B cell (primary cell): ENCODE measurements around the gene NAP1L1. TPM values are rescaled to one million over a fixed set of nuclear protein-coding genes. Genes with fewer than 3 reads are reported as not detected.

ENCODE experiments used
- ATAC-seq: fragments of 200-7000 bp; cut with Tn5 transposase; one replicate; pipeline ENCODE4 v1.10.0; 2021; ENCODE audit warnings: low read depth, mild to moderate bottlenecking, moderate number of reproducible peaks, moderate library complexity
- CTCF ChIA-PET: fragments of 350-600 bp; sonication (Branson Sonifier 250); formaldehyde crosslinking; loops from one replicate; lab custom pipeline; 2021; ENCODE audit warnings: antibody characterized with exemption, inconsistent platforms; lab: Charles Lee
- POLR2A ChIA-PET: fragments of 350-600 bp; sonication (Branson Sonifier 250); formaldehyde crosslinking; loops from one replicate; lab custom pipeline; 2021; ENCODE audit warnings: antibody characterized with exemption; lab: Charles Lee
- DNase-seq: peaks from one replicate; pipeline ENCODE4 v3.0.0; 2013
- H2AFZ ChIP-seq: 2 replicates; pipeline ENCODE4 v1.6.1; 2012; ENCODE audit warnings: mild to moderate bottlenecking, low read depth, low read length; ENCODE audit not compliant: insufficient read depth, poor library complexity, severe bottlenecking
- H3K27ac ChIP-seq, 2 donors: 1 replicate in 1 of 2; 2 replicates in 1 of 2; pipeline ENCODE4 v1.5.1; 2012 to 2013; ENCODE audit warnings: low read length in 2 of 2, mild to moderate bottlenecking in 2 of 2, moderate library complexity in 1 of 2
- H3K27me3 ChIP-seq, 4 experiments: fragments of 200-600 bp in 1 of 4; sonication (generic) in 1 of 4; replicated peaks in 1 of 4; 1 replicate in 2 of 4; 2 replicates in 2 of 4; pipeline versions ENCODE4 v1.6.1 to v1.7.0; 2013 to 2016; ENCODE audit warnings: low read length in 3 of 4, mild to moderate bottlenecking in 2 of 4, mixed read lengths in 1 of 4, moderate library complexity in 1 of 4; ENCODE audit not compliant: insufficient read depth in 4 of 4, control insufficient read depth in 3 of 4; ENCODE audit errors: control extremely low read depth in 1 of 4
- H3K36me3 ChIP-seq, 2 experiments: replicated peaks in 1 of 2; 1 replicate in 1 of 2; 2 replicates in 1 of 2; pipeline versions ENCODE4 v1.6.1 to v1.7.1; 2013; ENCODE audit warnings: low read length in 1 of 2; ENCODE audit not compliant: insufficient read depth in 2 of 2, control insufficient read depth in 1 of 2; ENCODE audit errors: control extremely low read depth in 1 of 2, extremely low read depth in 1 of 2
- H3K4me1 ChIP-seq, 2 donors: fragments of 200-600 bp in 1 of 2; sonication (generic) in 1 of 2; 1 replicate in 1 of 2; 2 replicates in 1 of 2; pipeline versions ENCODE4 v1.5.1 to v1.6.1; 2013 to 2017; ENCODE audit warnings: low read length in 2 of 2; ENCODE audit not compliant: control insufficient read depth in 2 of 2, insufficient read depth in 2 of 2
- H3K4me2 ChIP-seq: replicated peaks from 2 replicates; pipeline ENCODE3; 2012; ENCODE audit warnings: mild to moderate bottlenecking, low read depth, low read length; ENCODE audit not compliant: poor library complexity, severe bottlenecking
- H3K4me3 ChIP-seq, 5 experiments: fragments of 200-600 bp in 1 of 5; sonication (generic) in 1 of 5; 1 replicate in 3 of 5; 2 replicates in 2 of 5; pipeline versions ENCODE4 v1.5.1 to v1.7.0; 2011 to 2016; ENCODE audit warnings: low read length in 4 of 5, mild to moderate bottlenecking in 4 of 5, low read depth in 2 of 5, control low read depth in 1 of 5, moderate library complexity in 1 of 5; ENCODE audit not compliant: insufficient read depth in 1 of 5; ENCODE audit errors: control extremely low read depth in 1 of 5, extremely low read depth in 1 of 5
- H3K79me2 ChIP-seq: fragments of 200-600 bp; sonication (generic); one replicate; pipeline ENCODE4 v1.6.0; 2016; ENCODE audit warnings: low read length; ENCODE audit not compliant: control insufficient read depth, insufficient read depth
- H3K9ac ChIP-seq: fragments of 200-600 bp; sonication (generic); 2 replicates; pipeline ENCODE4 v1.6.1; 2017; ENCODE audit warnings: mild to moderate bottlenecking, low read length, moderate library complexity
- H3K9me3 ChIP-seq, 3 donors: one replicate each; pipeline versions ENCODE4 v1.6.1 to v1.7.1; 2013; ENCODE audit warnings: low read length in 2 of 3; ENCODE audit not compliant: control insufficient read depth in 2 of 3, insufficient read depth in 1 of 3; ENCODE audit errors: control extremely low read depth in 1 of 3
- H4K20me1 ChIP-seq: 2 replicates; pipeline ENCODE4 v1.6.0; 2012; ENCODE audit warnings: mild to moderate bottlenecking, low read length; ENCODE audit not compliant: insufficient read depth, control insufficient read depth, poor library complexity, severe bottlenecking
- H3K27ac Mint-ChIP-seq: one replicate; pipeline ENCODE4 v1.8.0; 2021; ENCODE audit warnings: mixed read lengths
- H3K27me3 Mint-ChIP-seq: one replicate; pipeline ENCODE4 v1.8.0; 2021; ENCODE audit warnings: mixed read lengths
- H3K4me1 Mint-ChIP-seq: one replicate; pipeline ENCODE4 v1.8.0; 2021; ENCODE audit warnings: mixed read lengths
- H3K4me3 Mint-ChIP-seq: one replicate; pipeline ENCODE4 v1.8.0; 2021; ENCODE audit warnings: mixed read lengths
- H3K9me3 Mint-ChIP-seq: one replicate; pipeline ENCODE4 v1.8.0; 2022; ENCODE audit warnings: mixed read lengths; ENCODE audit not compliant: insufficient read depth
- EZH2 ChIP-seq: IDR thresholded peaks from 2 replicates; pipeline ENCODE4 v1.6.1; 2012; ENCODE audit warnings: borderline replicate concordance, low read depth, mild to moderate bottlenecking, moderate library complexity, low read length; ENCODE audit not compliant: insufficient read depth, poor library complexity, severe bottlenecking
- WGBS: methylation state at CpG from one replicate; pipeline ENCODE4 v1.1.5; 2013; ENCODE audit warnings: missing lambda C conversion rate; ENCODE audit not compliant: insufficient coverage; 5-methylcytosine and 5-hydroxymethylcytosine counted together
- intact Hi-C: fragments of 100-400 bp; cut with micrococcal nuclease; formaldehyde crosslinking; loops from one replicate; pipeline ENCODE4 v1.10.0; 2022
- polyA plus RNA-seq: library from polyadenylated mRNA; depleted of rRNA; stranded (reverse); fragments of >200 nt; gene quantifications from 2 replicates; pipeline ENCODE4 v1.2.3, GENCODE V29; 2012
- total RNA-seq, 2 donors: library from RNA; stranded (reverse); fragments of 120-200 nt in 1 of 2; gene quantifications; 1 replicate in 1 of 2; 2 replicates in 1 of 2; pipeline versions ENCODE4 v1.2.3 to v1.2.4, GENCODE V29; 2013 to 2022
- TF ChIP-seq, protein P1 (sequence below): fragments of 200-600 bp; IDR thresholded peaks from one replicate; pipeline ENCODE4 v1.8.0; 2022; ENCODE audit warnings: antibody characterized with exemption, mild to moderate bottlenecking

Gene NAP1L1
- total and polyA plus RNA-seq, 2 donors (not counting 1 experiment from before 2014, with no cell fraction given): 165 to 766 TPM

- H3K36me3 ChIP-seq: peaks cover 14 to 75% of the 10 kb centered on the region in 2 experiments
- intact Hi-C loops: no loop called here
- H3K9ac ChIP-seq: no peak overlapping the region
- no peaks in the 10 kb centered on the region for H3K27me3 ChIP-seq
- peaks cover 28% of the 10 kb centered on the region for H4K20me1 ChIP-seq
- Mint-ChIP-seq H3K27me3 (no peaks in the 10 kb centered on the region), H3K27ac (no peak overlapping the region), H3K4me3 (no peak overlapping the region), H3K9me3 (peaks cover 3% of the 10 kb centered on the region), H3K4me1 (peaks cover 12% of the 10 kb centered on the region)
- ATAC-seq (no peak), DNase-seq (no peak)
- H2AFZ ChIP-seq: no peak overlapping the region
- no peak overlapping the region for H3K27ac ChIP-seq
- no peaks in the 10 kb centered on the region for H3K4me1 ChIP-seq
- WGBS: no CpG with 5 or more reads among the region's 1 CpG
- TF ChIP-seq, protein P1, sequence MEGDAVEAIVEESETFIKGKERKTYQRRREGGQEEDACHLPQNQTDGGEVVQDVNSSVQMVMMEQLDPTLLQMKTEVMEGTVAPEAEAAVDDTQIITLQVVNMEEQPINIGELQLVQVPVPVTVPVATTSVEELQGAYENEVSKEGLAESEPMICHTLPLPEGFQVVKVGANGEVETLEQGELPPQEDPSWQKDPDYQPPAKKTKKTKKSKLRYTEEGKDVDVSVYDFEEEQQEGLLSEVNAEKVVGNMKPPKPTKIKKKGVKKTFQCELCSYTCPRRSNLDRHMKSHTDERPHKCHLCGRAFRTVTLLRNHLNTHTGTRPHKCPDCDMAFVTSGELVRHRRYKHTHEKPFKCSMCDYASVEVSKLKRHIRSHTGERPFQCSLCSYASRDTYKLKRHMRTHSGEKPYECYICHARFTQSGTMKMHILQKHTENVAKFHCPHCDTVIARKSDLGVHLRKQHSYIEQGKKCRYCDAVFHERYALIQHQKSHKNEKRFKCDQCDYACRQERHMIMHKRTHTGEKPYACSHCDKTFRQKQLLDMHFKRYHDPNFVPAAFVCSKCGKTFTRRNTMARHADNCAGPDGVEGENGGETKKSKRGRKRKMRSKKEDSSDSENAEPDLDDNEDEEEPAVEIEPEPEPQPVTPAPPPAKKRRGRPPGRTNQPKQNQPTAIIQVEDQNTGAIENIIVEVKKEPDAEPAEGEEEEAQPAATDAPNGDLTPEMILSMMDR: no peak
- no peak for TF ChIP-seq EZH2
- H3K9me3 ChIP-seq: peaks cover 0 to 14% (median 9%) of the 10 kb centered on the region in 3 donors
- CTCF ChIA-PET: no interaction called here
- no peak overlapping the region for H3K4me2 ChIP-seq
- POLR2A ChIA-PET: no interaction called here
- H3K4me3 ChIP-seq: no peak overlapping the region
- H3K79me2 ChIP-seq: peaks cover 65% of the 10 kb centered on the region
Measured at GRCh38 chr12:76064904-76065303, 19.6 kb downstream of the NAP1L1 start.

GRCh38 chr12:76060111-76060510 lies 24.4 kb downstream of the NAP1L1 start:
- intact Hi-C loops: no loop called here
- Mint-ChIP-seq H3K4me3 (no peak overlapping the region), H3K9me3 (peaks cover 3% of the 10 kb centered on the region), H3K27ac (no peak overlapping the region), H3K4me1 (peaks cover 2% of the 10 kb centered on the region), H3K27me3 (no peaks in the 10 kb centered on the region)
- no peak overlapping the region for H3K4me2 ChIP-seq
- H3K4me1 ChIP-seq: no peaks in the 10 kb centered on the region
- no CpG with 5 or more reads among the region's 2 CpGs for WGBS
- CTCF ChIA-PET: no interaction called here
- H2AFZ ChIP-seq: no peak overlapping the region
- ATAC-seq (no peak), DNase-seq (no peak)
- H3K4me3 ChIP-seq: no peak overlapping the region
- peaks cover 26% of the 10 kb centered on the region for H3K79me2 ChIP-seq
- no peak overlapping the region for H3K27ac ChIP-seq
- POLR2A ChIA-PET: no interaction called here
- H3K9ac ChIP-seq: no peak overlapping the region
- H3K9me3 ChIP-seq: peaks cover 0 to 5% (median 3%) of the 10 kb centered on the region in 3 donors
- no peaks in the 10 kb centered on the region for H3K27me3 ChIP-seq
- peaks cover 26% of the 10 kb centered on the region for H4K20me1 ChIP-seq
- H3K36me3 ChIP-seq: peaks cover 8 to 84% of the 10 kb centered on the region in 2 experiments
- no peak for TF ChIP-seq EZH2
- TF ChIP-seq, protein P1: no peak
